Neural cell (in vitro differentiated cells): ENCODE measurements around the gene CYP2W1. TPM values are rescaled to one million over a fixed set of nuclear protein-coding genes. Genes with fewer than 3 reads are reported as not detected.

Source experiments
- H2AFZ ChIP-seq: fragments of 200-600, 300-800 bp; sonication (generic), shearing (Covaris generic); 2 replicates; pipeline ENCODE4 v1.6.0; 2014; ENCODE audit warnings: low read depth, mild to moderate bottlenecking, antibody characterized with exemption, low read length, moderate library complexity
- H3F3A ChIP-seq: fragments of 200-600 bp; shearing (Covaris generic); 2 replicates; pipeline ENCODE4 v1.6.1; 2016; ENCODE audit warnings: mild to moderate bottlenecking, moderate library complexity, mixed read lengths, antibody characterized with exemption, low read length; ENCODE audit not compliant: insufficient read depth, poor library complexity, severe bottlenecking
- H3K27ac ChIP-seq: fragments of 200-600, 300-800 bp; sonication (generic), shearing (Covaris generic); 2 replicates; pipeline ENCODE4 v1.5.1; 2014; ENCODE audit warnings: mild to moderate bottlenecking, low read length, moderate library complexity
- H3K27me3 ChIP-seq: fragments of 300-800, 200-600 bp; sonication (generic), shearing (Covaris generic); 2 replicates; pipeline ENCODE4 v1.6.0; 2014; ENCODE audit warnings: mild to moderate bottlenecking, low read depth, low read length, moderate library complexity; ENCODE audit not compliant: insufficient read depth
- H3K36me3 ChIP-seq: fragments of 300-800, 200-600 bp; sonication (generic), shearing (Covaris generic); 2 replicates; pipeline ENCODE4 v1.5.1; 2014; ENCODE audit warnings: mild to moderate bottlenecking, antibody characterized with exemption, low read length, moderate library complexity; ENCODE audit not compliant: insufficient read depth
- H3K4me2 ChIP-seq: fragments of 300-800, 200-600 bp; sonication (generic), shearing (Covaris generic); 2 replicates; pipeline ENCODE4 v1.6.0; 2014; ENCODE audit warnings: mild to moderate bottlenecking, low read length
- H3K4me3 ChIP-seq: fragments of 300-800, 200-600 bp; sonication (generic), shearing (Covaris generic); 2 replicates; pipeline ENCODE4 v1.5.1; 2014; ENCODE audit warnings: mild to moderate bottlenecking, low read length, moderate library complexity
- H3K79me2 ChIP-seq: fragments of 200-600 bp; shearing (Covaris generic); replicated peaks from 2 replicates; pipeline ENCODE4 v1.6.0; 2014; ENCODE audit warnings: mild to moderate bottlenecking, low read length, moderate library complexity; ENCODE audit not compliant: insufficient read depth
- H3K9ac ChIP-seq: fragments of 300-800, 200-600 bp; sonication (generic), shearing (Covaris generic); 2 replicates; pipeline ENCODE4 v1.6.1; 2016; ENCODE audit warnings: mild to moderate bottlenecking, low read length, mixed read lengths
- H3K9me2 ChIP-seq: fragments of 200-600 bp; shearing (Covaris generic); 2 replicates; pipeline ENCODE4 v1.6.1; 2016; ENCODE audit warnings: mild to moderate bottlenecking, low read length, mixed read lengths; ENCODE audit not compliant: insufficient read depth
- H3K9me3 ChIP-seq: fragments of 200-600, 300-800 bp; sonication (generic), shearing (Covaris generic); 2 replicates; pipeline ENCODE4 v1.6.1; 2016; ENCODE audit warnings: mild to moderate bottlenecking, mixed run types, low read length, moderate library complexity, mixed read lengths
- H4K20me1 ChIP-seq: fragments of 200-600 bp; shearing (Covaris generic); 2 replicates; pipeline ENCODE4 v1.6.1; 2016; ENCODE audit warnings: mild to moderate bottlenecking, mixed run types; ENCODE audit not compliant: insufficient read depth
- EP300 ChIP-seq: fragments of 450-650 bp; conservative IDR thresholded peaks from 2 replicates; pipeline ENCODE4 v1.6.1; 2014; ENCODE audit warnings: antibody characterized with exemption, mild to moderate bottlenecking, moderate library complexity; ENCODE audit not compliant: poor library complexity, severe bottlenecking
- EZH2 ChIP-seq: fragments of 200-600, 300-800 bp; shearing (Covaris generic), sonication (generic); IDR thresholded peaks from 2 replicates; pipeline ENCODE4 v1.6.1; 2014; ENCODE audit warnings: antibody characterized with exemption, low read length, borderline replicate concordance, mild to moderate bottlenecking; ENCODE audit not compliant: insufficient read depth, poor library complexity, severe bottlenecking
- MXI1 ChIP-seq: fragments of 450-650 bp; conservative IDR thresholded peaks from 2 replicates; pipeline ENCODE4 v1.6.1; 2014; ENCODE audit warnings: antibody characterized with exemption, mild to moderate bottlenecking; ENCODE audit not compliant: poor library complexity, severe bottlenecking
- POLR2AphosphoS5 ChIP-seq: IDR thresholded peaks from 2 replicates; pipeline ENCODE4 v1.6.1; 2012
- RAD21 ChIP-seq: fragments of 450-650 bp; conservative IDR thresholded peaks from 2 replicates; pipeline ENCODE4 v1.6.1; 2014; ENCODE audit warnings: antibody characterized with exemption, mild to moderate bottlenecking, moderate library complexity
- SMC3 ChIP-seq: fragments of 450-650 bp; conservative IDR thresholded peaks from 2 replicates; pipeline ENCODE4 v1.6.1; 2014; ENCODE audit warnings: antibody characterized with exemption, mild to moderate bottlenecking, moderate library complexity; ENCODE audit not compliant: poor library complexity
- TAF1 ChIP-seq: IDR thresholded peaks from 2 replicates; pipeline ENCODE4 v1.6.1; 2012; ENCODE audit warnings: low read depth
- polyA plus RNA-seq: library from polyadenylated mRNA; depleted of rRNA; stranded (reverse); fragments of >200 nt; gene quantifications from 2 replicates; pipeline ENCODE4 v1.2.3, GENCODE V29; 2014
- TF ChIP-seq, protein P1 (sequence below): fragments of 450-650 bp; IDR thresholded peaks from 2 replicates; pipeline ENCODE4 v1.5.1; 2014; ENCODE audit warnings: antibody characterized with exemption, mild to moderate bottlenecking, moderate library complexity; ENCODE audit not compliant: poor library complexity, severe bottlenecking
- TF ChIP-seq, protein P2 (sequence below): IDR thresholded peaks from 2 replicates; pipeline ENCODE4 v1.6.1; 2012; ENCODE audit warnings: borderline replicate concordance

Gene CYP2W1
- polyA plus RNA-seq, 1 donor from 2014 or later = not detected

- H3K9me2 ChIP-seq = no peaks in the 10 kb centered on the region
These were observed 46.9 kb downstream of the CYP2W1 start for GRCh38 chr7:1029637-1030443.

DNA sequence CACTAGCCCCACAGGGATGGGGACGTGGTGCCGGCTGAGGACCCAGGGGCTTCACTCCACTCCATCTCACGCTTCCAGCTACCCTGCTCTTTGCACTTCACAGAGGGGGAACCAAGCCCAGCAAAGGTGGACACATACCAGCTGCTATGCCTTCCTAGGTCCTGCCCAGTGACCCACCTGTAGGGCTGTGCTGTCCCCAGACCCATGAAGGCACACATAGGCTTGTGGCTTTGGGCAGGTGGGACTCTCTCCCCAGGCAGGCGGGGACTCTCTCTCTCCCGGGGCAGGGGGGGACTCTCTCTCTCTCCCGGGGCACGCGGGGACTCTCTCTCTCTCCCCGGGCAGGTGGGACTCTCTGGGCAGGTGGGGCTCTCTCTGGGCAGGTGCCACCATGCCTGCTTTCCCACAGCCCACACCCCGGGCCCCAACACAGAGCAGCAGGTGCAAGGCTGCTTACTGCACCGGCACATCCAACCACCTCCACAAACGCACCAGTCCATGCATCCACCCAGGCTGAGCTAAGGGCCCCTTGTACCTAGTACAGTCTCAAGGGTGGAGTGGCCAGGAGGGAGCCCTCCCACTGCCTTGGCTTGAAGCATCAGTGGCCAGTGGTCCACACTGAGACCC, 47.6 kb downstream of the CYP2W1 start:
- no peaks in the 10 kb centered on the region for H3K9me2 ChIP-seq
- H3K27ac ChIP-seq = no peak overlapping the region
- no peak overlapping the region for H3K4me3 ChIP-seq
- H3K27me3 ChIP-seq = no peaks in the 10 kb centered on the region
- H3K4me2 ChIP-seq = no peak overlapping the region
- H3K9ac ChIP-seq = no peak overlapping the region
- H3K9me3 ChIP-seq = no peaks in the 10 kb centered on the region
- H2AFZ ChIP-seq = no peak overlapping the region
- H3K79me2 ChIP-seq = peaks cover 31% of the 10 kb centered on the region
- no peaks in the 10 kb centered on the region for H3F3A ChIP-seq
- H4K20me1 ChIP-seq = peaks cover 4% of the 10 kb centered on the region
- H3K36me3 ChIP-seq = peaks cover 11% of the 10 kb centered on the region
- TF ChIP-seq TAF1 (no peak), SMC3 (no peak), RAD21 (no peak), MXI1 (no peak), POLR2AphosphoS5 (no peak), EZH2 (no peak)
- TF ChIP-seq, protein P1, sequence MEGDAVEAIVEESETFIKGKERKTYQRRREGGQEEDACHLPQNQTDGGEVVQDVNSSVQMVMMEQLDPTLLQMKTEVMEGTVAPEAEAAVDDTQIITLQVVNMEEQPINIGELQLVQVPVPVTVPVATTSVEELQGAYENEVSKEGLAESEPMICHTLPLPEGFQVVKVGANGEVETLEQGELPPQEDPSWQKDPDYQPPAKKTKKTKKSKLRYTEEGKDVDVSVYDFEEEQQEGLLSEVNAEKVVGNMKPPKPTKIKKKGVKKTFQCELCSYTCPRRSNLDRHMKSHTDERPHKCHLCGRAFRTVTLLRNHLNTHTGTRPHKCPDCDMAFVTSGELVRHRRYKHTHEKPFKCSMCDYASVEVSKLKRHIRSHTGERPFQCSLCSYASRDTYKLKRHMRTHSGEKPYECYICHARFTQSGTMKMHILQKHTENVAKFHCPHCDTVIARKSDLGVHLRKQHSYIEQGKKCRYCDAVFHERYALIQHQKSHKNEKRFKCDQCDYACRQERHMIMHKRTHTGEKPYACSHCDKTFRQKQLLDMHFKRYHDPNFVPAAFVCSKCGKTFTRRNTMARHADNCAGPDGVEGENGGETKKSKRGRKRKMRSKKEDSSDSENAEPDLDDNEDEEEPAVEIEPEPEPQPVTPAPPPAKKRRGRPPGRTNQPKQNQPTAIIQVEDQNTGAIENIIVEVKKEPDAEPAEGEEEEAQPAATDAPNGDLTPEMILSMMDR = no peak
- TF ChIP-seq, protein P2, sequence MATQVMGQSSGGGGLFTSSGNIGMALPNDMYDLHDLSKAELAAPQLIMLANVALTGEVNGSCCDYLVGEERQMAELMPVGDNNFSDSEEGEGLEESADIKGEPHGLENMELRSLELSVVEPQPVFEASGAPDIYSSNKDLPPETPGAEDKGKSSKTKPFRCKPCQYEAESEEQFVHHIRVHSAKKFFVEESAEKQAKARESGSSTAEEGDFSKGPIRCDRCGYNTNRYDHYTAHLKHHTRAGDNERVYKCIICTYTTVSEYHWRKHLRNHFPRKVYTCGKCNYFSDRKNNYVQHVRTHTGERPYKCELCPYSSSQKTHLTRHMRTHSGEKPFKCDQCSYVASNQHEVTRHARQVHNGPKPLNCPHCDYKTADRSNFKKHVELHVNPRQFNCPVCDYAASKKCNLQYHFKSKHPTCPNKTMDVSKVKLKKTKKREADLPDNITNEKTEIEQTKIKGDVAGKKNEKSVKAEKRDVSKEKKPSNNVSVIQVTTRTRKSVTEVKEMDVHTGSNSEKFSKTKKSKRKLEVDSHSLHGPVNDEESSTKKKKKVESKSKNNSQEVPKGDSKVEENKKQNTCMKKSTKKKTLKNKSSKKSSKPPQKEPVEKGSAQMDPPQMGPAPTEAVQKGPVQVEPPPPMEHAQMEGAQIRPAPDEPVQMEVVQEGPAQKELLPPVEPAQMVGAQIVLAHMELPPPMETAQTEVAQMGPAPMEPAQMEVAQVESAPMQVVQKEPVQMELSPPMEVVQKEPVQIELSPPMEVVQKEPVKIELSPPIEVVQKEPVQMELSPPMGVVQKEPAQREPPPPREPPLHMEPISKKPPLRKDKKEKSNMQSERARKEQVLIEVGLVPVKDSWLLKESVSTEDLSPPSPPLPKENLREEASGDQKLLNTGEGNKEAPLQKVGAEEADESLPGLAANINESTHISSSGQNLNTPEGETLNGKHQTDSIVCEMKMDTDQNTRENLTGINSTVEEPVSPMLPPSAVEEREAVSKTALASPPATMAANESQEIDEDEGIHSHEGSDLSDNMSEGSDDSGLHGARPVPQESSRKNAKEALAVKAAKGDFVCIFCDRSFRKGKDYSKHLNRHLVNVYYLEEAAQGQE = no peak

More at GRCh38 chr7:1029637-1030443, 46.9 kb downstream of the CYP2W1 start:
- peaks cover 11% of the 10 kb centered on the region for H3K36me3 ChIP-seq
- no peaks in the 10 kb centered on the region for H3F3A ChIP-seq
- no peak overlapping the region for H3K4me3 ChIP-seq
- TF ChIP-seq, protein P2 = no peak
- TF ChIP-seq SMC3 (no peak), TAF1 (no peak), RAD21 (no peak), POLR2AphosphoS5 (no peak), EZH2 (no peak), EP300 (no peak), MXI1 (no peak)
- TF ChIP-seq, protein P1 = no peak
- no peak overlapping the region for H3K4me2 ChIP-seq
- peaks cover 7% of the 10 kb centered on the region for H4K20me1 ChIP-seq
- peak overlapping the region; percentile 88 for H3K9ac ChIP-seq
- H3K79me2 ChIP-seq = peaks cover 38% of the 10 kb centered on the region
- no peak overlapping the region for H2AFZ ChIP-seq
- peak overlapping the region; percentile 92 for H3K27ac ChIP-seq
- no peaks in the 10 kb centered on the region for H3K9me3 ChIP-seq
- H3K27me3 ChIP-seq = no peaks in the 10 kb centered on the region
